Activated CD4-positive, alpha-beta T cell treated with anti-CD3 and anti-CD28 coated beads, Interleukin-2, amount 50 U/mL, for 16 hours (primary cell): ENCODE results near the gene GPR137C.
A peak's percentile ranks its signal among the peaks of the same experiment; 100 is the strongest.

ENCODE experiments used
- DNase-seq: peaks from one replicate; pipeline ENCODE4 v3.0.0-alpha.2; 2020

GPR137C gene

DNA sequence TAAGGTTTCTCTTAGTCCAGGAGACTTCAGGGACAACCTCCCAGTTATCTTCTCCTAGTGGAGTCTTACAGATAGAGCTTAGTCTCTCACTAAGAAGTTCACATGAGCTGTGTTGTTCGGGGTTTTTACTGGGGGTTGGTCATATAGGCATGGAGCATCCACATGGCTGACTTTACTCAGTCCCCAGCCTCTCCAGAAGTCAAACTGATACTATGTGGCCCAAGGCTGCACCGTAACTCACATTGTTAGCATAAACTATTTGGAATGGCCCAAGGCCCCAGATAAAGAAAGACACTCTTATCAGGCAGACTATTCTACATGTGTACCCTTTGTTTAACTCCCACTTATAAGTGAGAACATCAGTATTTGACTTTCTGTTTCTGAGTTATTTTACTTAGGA lies 23.2 kb downstream of the GPR137C start:
- no peak for DNase-seq

DNA sequence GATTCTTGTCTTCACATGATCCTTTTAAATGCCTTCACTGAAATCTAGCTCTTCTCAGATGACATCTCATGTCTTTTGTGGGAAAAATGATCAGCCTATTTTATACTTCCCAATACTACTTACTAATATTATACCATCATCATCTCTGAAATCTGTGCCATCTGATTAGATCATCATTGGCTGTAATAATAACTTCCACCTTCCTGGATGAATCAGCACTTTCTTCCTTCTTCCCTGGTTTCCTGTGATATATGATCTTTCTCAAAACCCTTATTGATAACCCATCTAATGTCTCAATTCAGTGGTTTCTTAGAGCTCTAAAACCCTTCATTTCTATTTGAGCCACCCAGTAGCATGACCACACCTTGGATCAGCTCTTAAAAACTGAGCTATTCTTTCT lies 30.9 kb downstream of the GPR137C start:
- no peak for DNase-seq

DNA sequence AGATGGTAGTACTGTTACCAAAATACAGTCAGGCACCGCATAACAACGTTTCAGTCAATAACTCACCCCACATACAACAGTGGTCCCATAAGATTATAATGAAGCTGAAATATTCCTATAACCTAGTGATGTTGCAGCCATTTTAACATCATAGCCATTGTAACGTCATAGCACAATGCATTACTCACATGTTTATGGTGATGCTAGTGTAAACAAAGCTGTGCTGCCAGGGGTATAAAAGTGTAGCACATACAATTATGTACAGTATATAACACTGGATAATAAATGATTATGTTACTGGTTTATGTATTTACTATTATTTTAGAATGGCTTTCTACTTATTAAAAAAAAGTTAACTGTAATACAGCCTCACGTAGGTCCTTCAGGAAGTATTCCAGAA lies 37.0 kb downstream of the GPR137C start:
- no peak for DNase-seq

DNA sequence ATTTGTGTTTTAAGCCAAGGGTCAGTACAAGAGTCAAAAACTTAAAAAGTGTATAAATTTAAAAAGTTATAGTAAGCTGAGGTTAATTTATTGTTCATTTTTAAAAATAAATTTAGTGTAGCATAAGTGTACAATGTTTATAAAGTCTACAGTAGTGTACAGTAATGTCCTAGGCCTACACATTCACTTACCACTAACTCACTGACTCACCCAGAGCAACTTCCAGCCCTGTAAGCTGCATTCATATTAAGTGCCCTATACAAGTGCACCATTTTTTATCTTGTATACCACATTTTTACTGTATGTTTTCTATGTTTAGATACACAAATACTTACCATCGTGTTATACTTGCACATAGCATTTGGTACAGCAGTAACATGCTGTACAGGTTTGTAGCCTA lies 37.7 kb downstream of the GPR137C start:
- DNase-seq: no peak

DNA sequence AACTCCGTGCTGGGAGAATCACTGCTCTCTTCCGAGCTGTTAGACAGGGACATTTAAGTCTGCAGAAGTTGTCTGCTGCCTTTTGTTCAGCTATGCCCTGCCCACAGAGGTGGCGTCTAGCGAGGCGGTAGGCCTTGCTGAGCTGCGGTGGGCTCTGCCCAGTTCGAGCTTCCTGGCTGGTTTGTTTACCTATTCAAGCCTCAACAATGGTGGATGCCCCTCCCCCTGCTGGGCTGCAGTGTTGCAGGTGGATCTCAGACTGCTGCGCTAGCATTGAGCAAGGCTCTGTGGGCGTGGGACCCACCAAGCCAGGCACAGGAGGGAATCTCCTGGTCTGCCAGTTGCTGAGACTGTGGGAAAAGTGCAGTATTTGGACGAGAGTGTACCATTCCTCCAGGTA lies 43.7 kb downstream of the GPR137C start:
- DNase-seq: no peak

DNA sequence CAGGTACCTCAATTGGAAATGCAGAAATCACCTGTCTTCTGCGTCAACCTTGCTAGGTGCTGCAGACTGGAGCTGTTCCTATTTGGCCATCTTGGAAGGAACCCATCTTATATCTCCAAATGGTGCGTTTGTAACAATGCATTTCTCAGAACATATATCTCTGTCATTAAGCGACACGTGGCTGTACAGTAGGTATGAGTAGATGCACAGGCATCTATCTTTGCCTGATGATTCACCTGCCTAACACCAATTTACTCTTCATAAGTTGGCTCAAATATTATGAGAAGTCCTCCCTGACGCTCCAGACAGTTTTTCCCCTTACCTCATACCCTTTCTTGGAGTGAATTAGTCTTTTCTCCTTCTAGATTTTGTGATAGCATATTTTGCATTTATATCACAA lies 44.2 kb downstream of the GPR137C start:
- DNase-seq: no peak

DNA sequence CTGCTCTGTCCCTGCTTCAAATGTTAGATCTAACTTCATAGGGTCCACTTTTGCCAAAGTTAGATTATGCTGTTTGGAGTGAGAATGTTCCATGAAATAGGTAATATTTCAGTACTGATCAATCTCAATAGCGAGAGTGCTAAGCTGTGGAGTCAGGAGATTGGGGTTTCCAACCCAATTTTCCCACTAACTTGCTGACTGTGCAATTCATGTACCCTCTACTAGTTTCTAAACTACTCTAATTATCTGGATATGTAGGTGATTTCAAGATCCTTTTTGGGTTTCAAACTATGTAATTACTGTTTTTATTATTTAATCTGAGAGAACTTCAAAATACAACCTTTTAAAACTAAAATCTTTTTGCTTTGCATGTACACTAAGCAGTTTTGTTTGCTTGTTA lies 45.9 kb downstream of the GPR137C start:
- no peak for DNase-seq

DNA sequence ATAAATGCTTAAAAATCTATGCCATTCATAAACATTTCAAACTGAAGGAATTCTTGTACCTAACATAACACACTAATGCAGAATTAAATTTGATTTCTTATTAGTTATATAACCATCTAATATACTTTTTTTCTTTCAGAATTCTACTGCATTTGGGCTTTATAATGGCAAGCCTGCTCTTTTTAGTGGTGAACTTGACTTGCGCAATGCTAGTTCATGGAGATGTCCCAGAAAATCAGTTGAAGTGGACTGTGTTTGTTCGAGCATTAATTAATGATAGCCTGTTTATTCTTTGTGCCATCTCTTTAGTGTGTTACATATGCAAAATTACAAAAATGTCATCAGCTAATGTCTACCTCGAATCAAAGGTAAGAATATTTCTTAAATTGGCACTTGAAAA lies 47.3 kb downstream of the GPR137C start:
- no peak for DNase-seq

DNA sequence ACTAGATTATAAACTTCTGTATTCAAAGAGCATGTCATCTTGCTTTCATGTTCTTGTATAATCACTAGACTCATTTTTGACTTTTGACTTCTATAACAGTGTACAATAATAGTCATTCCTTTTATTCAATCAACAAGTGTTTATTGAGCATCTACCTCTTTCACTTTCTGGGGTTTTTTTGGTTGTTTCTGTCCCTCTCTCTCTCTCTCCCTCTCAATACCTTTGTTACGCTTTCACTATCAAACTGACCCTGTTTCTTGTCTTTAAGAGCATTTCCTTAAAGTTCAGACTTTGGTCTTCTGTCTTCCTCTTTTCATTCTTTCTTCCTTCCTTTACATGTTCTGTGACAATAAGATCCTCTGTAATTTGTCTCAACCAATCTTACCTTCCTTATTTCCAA lies 49.5 kb downstream of the GPR137C start:
- no peak for DNase-seq

DNA sequence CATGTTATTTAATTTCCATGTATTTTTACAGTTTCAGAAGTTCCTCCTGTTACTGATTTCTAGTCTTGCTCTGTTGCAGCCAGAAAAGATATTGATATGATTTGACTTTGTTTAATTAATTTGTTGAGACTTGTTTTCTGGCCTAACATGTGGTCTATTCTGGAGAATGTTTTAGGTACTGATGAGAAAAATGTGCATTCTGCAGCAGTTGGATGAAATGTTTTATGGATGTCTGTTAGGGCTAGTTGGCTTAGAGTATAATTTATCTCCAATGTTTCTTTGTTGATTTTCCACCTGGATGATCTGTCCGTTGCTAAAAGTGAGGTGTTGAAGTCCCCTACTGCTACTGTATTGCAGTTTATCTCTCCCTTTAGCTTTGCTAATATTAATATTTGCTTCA lies 54.4 kb downstream of the GPR137C start:
- DNase-seq: no peak

DNA sequence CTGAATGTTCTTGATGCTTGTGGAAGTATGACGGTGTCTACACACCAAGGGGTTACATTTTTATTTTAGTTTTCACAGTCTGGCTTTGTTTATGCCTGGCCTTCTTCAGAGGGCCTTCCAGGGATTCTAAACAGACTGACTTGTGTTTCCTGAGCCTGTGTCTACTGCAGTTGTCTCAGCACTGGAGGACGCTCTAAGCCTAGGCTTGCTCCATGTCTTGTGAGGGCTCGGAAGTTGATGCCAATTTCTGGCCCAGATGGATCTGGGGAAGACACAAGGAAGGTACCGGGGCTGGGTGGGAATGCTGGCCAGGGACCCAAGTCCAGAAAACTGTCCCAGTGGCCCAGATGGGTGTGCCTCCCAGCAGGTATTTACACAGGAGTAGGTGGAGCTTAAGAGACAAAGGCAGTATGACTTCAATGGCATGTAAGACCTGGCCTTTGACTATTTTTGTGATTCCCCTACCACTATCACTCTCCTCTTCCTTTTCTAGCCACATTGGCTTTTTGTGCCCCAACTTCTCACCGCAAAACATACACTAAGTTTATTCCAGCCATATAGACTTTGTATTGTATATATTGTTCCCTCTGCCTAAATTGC lies 56.9 kb downstream of the GPR137C start:
- DNase-seq: no peak

DNA sequence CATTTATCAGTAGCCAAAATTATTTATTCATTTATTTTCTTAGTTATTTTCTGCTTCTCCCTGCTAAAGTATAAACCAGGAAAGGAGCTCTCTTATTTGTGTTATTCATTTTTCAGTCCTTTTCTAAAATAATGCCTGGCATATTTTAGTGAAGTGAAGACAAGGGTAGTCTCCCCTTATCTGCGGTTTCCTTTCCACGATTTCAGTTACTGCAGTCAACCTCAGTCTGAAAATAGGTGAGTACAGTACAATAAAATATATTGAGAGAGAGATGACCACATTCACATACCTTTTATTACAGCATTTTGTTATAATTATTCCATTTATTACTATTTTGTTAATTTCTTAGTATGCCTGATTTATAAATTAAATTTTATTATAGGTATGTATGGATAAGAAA lies 57.6 kb downstream of the GPR137C start:
- no peak for DNase-seq

DNA sequence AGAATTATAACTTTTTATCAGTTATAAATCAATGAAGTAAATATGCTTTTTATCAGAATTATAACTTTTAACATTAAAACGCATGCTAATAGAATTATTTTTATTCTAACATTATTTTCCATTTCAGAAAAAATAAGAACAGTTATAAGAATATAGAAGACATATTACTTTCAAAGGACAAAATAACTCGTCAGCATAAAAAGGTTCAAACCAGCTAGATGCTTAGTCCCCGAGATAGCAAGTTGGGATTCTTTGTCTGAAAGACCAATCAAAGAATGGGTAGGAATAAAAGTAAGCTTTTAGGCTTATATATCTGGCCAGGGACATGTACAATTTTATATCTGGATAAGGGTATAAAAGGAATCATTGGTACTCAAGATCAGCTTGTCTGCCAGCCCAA lies 66.0 kb downstream of the GPR137C start:
- DNase-seq: no peak

DNA sequence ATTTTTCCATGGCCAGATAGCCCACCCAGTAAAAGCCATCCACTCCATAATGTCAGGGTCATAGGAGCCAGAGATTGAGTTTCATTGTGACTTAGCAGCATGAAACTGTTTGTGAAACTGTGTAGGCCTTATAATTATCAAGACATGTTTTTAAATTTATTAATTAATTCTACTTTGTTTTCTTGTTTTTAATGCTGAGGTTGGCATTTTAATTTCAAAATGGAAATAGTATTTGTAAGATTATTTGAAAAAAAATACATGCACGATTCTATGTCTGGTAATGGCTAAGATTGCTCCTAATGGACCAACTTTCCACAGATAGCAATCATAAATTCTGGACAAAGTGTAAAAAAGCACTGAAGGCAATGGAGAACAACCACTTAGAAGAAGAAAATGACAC lies 67.1 kb downstream of the GPR137C start:
- DNase-seq: no peak

DNA sequence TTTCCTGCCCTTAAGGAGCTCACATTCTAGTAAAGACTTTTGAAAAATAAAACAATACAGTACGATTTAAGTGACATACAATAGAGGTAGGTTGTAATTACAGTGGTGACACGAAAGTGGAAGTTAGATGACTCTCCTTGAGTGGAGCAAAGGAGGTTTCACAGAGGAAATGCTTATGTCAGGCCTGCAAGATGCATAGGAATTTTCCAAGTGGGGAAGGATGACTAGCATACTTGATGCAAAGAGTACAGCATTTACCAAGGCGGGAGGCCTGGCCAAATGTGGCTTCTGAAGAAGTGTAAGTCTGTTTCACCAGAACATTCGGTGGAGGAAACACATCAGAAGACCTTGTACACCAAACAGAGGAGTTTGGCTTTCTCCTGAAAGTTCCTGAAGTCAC lies 87.5 kb downstream of the GPR137C start:
- DNase-seq: peak; percentile 24

DNA sequence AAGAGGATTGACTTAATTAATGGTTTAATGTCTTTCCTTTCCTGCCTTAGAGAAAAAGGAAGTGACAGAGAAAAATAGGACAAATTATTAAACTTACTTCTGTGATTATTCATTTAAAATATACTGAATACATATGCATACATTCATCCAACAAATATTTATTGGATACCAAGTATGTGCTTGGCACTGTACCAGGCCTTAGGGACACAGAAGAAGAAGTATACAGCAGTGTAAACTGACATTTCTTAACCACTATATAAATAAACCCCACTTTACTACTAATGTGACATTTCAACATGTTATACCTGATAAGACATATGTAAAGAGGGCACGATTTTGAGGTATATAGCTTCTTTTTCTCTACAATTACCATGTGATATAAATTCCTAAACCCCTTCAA lies 89.1 kb downstream of the GPR137C start:
- no peak for DNase-seq

DNA sequence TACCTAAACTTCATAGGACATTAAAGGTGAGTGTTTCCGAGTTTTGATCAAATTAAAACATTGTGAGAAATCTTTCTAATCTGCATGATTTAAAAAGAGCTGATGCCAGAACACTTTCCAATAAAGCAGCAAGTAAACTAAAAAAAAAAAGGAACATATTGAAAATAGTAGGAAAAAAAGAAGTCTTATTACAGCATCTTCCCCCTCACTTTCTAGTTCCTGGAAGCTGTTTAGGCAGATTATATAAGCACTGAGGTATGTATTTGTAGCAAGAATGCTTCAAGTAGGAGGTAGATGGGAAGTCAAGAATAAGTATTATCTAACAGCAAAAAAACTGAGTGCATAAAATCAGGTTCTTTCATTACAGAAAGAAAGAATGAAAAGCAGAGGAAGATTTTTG lies 96.9 kb downstream of the GPR137C start:
- DNase-seq: no peak

DNA sequence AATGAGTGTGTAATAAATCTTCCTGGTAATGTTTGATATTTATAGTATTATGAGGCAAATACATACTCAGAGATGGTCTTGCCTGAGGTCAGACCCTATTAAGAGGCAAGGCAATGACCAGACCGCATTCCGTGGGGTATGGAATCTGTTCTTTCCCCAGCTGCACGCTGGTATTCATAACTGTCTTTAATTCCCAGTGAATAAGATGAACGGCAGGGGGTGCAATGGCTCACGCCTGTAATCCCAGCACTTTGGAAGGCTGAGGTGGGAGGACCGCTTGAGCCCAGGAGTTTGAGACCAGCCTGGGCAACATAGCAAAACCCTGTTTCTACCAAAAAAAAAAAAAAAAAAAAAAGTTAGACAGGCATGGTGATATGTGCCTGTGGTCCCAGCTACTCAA lies 98.1 kb downstream of the GPR137C start:
- DNase-seq: no peak

DNA sequence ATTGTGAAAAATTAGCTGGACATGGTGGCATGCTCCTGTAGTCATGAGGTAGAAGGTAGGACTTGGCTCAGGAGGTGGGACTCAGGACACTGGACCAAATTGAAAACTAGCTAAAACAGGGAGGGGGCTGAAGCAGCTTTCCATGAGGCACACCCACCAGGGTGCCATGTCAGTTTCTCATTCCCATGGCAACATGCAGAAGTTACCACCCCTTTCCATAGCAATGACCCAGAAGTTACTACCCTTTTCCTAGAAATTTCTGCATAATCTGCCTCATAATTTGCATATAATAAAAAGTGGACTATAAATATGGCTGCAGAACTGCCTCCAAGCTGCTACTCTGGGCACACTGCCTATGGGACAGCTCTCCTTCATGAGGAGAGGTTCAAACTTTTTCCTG lies 104.3 kb downstream of the GPR137C start:
- DNase-seq: no peak

DNA sequence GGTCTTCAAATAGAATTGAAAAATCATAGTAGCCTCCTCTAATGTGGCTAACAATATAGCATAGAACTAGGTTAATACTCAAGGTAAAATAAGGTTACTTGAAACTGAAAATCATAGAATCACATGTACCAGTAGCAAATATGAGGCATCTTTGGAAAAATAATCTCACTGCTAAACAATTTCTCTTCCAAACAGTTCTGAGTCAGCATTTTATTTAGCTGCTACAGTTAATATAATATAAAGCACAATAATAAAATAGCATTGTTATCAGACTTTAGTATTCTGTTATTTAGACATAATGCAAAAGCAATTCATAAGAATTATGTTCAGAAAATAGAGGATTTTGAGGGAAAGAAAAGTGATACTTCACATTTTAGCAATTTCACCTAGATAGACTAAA lies 107.7 kb downstream of the GPR137C start:
- no peak for DNase-seq

DNA sequence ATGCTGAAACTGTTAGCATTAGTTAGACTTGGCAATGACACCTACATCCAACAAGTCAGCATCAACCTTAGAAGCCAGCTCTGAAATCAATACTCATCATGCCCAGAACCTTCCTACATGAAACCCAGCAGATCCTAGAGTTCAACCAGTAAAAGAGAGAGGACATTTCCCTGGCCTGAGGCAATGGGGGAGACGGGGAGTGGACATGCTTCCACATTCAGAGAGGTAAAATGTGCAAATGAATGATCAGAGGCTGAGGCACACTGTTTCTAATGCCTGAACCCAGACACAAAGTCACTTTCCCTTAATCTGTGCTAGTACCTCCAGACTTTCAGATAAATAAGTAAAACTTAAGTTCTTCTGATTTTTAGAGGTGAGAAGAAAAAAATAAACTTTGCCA lies 108.2 kb downstream of the GPR137C start:
- DNase-seq: no peak

DNA sequence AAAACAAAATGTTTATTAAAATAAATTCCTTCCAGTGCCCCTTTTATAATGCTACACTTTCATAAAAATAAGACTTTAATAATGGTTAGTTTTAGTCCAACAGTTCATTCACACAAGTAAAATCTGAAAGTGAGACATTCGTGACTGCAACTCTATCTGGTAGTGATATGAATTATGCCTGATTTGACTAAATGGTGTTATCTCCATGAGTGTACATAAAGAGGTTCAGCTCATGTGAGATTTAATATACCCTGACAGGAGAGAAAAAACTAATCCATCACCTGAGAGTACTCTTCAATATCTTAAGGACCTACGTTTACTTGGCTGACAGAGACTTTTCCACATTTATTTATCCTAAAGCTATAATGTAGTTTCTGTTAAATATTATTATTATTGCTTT lies 108.7 kb downstream of the GPR137C start:
- DNase-seq: peak; percentile 18

DNA sequence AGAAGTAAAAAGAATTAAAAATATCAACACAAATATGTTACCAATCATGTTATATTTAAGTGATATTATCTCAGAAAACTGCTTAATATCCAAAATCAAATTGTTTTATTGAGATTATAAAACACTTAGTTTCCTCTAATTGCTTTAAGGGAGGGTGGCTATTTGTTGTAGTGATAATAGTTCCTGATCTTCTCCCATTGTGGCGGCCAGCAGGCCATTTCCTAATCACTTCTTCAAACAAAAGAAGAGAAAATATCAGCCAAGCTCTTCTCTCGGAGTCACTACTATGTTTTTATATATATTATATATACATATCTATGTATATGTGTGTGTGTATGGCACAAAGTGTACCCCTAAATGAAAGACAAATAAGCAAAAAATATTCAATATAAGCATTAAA lies 111.2 kb downstream of the GPR137C start:
- no peak for DNase-seq

DNA sequence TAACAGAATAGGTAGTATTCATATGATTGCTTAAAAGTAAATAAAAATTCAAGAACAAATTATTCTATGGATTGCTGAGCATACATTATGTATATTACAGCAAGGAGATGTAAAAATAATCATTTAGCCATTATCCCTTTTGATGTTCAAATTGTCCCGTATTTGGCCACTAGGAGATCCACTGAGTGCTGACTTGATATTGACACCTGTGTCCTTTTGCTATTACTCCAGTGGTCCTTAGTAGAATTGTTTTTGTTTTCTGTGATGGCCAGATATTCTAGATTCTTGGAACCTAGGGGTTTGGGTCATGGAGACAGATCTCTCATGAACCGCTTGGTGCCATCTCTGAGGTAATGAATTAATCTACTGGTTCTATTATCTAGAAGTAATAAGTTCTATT lies 126.0 kb downstream of the GPR137C start:
- peak; percentile 13 for DNase-seq

DNA sequence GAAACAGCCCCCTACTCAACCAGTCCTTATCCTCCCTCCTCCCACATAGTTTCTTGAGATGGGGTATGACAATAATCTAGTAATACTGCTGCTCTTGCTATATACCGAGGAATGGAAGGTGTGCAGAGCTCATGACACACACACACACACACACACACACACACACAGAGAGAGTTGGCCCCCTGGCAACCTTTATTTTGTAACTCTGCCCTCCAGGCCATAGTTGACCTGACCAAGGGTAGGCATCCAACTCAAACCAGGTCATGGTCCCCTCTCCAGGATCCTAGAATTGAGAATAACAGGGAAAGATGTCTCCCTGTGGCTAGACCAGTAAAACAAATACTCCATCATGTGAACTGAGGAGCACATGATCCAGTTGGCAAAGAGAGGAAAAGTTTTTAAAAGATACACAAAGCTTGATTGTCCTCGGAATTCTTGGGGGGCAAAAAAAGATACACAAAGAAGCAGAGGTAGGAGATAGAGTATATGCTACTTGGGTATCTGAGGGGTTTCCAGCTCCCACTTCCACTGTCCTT lies 131.4 kb downstream of the GPR137C start:
- DNase-seq: no peak

DNA sequence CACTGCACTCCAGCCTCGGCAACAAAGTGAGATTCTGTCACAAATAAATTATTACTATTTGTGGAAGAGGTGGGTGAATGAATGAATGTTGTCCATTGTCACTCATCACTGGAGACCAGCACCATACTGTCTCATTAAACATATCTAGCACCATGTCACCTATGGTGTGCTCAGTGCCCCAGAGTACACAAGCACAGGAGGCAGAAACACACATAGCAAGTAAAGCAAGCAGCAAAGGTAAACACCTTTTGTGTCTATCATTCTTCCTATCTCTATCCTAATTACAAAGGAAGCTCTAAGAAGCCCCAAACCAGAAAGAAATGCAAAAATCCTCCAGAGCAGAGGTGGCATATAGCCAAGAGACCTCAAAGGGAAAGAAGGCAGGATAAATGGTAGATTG lies 133.5 kb downstream of the GPR137C start:
- DNase-seq: no peak
